Measurements from ENCODE around the gene ZNF423. TPM values are rescaled to one million over a fixed set of nuclear protein-coding genes. Genes with fewer than 3 reads are reported as not detected.

The ZNF423 gene
- total RNA-seq, 3 donors from 2014 or later (not counting 1 experiment from before 2014, with no cell fraction given): not detected

GRCh38 chr16:49664221-49665215 is 191.4 kb downstream of the ZNF423 start:
- no peak for TF ChIP-seq CTCF (IDR thresholded peaks at IDR 0.05)
- Mint-ChIP-seq H3K27me3 (ENCODE audit: low read depth in 2 of 2) (no peaks in the 10 kb centered on the region), H3K27ac (no peak overlapping the region), H3K4me1 (no peaks in the 10 kb centered on the region), H3K36me3 (no peaks in the 10 kb centered on the region), H3K9me3 (no peaks in the 10 kb centered on the region), H3K4me3 (no peak overlapping the region)
- DNase-seq: no peak
- Histone ChIP-seq H3K36me3 (ENCODE audit: control insufficient read depth, insufficient read depth, low read length) (no peaks in the 10 kb centered on the region), H3K4me3 (ENCODE audit: low read length) (no peak overlapping the region), H3K27ac (ENCODE audit: low read length) (no peak overlapping the region), H3K9me3 (ENCODE audit: control insufficient read depth, insufficient read depth, low read length) (no peaks in the 10 kb centered on the region), H3K27me3 (ENCODE audit: control insufficient read depth, insufficient read depth, low read length) (no peaks in the 10 kb centered on the region), H3K4me1 (ENCODE audit: control insufficient read depth, insufficient read depth, low read length) (no peaks in the 10 kb centered on the region)
- WGBS (ENCODE audit: insufficient coverage): 90% methylated on average over 36 of the region's 37 CpGs
- ATAC-seq: no peak
- intact Hi-C loops (cut with micrococcal nuclease): no loop called here

DNA sequence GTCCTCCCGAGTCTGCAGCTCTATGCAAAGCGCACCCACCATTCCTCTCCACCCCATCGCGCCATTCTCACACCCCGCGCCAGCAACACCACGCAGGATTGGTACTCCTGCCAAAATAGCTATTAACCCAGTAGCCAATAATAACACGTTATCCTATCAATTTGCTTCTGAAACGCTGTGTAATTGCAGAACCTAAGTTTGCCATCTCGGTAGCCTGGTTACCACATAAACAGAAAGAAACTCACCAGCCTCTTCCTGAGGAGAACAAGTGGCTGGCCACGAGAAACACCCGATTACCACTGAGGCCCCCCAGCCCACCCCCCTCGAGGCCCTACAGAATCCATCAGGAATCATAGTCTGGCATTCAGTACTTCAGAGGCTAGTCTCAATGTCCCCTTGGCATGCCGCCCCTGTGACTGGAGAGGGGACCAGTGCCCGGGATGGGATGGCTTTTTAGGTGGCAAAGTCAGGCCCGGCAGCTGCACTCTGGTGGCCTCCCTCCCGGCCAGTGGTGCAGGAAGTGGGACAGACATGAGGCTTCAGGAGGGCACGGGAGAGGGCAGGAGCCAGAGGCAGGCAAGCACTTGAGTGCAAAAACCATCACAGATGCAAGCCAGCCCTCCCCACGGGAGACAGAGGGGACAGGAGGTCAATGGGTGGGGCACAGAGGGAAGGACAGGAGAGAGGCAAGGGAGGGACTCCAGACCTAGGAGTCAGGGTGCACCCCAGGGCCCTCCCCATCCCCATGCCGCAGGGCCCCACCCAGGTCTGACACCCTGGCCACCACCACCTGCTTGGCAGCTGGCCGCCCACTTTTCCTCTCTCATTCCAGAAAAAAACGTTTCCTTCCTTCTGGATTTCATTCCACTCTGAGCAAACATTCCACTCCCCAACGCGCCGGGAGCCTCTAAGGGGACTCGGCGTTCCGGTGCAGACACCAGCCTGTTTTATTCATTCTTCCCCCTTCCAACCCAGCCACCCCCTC is 192.5 kb downstream of the ZNF423 start:
- H3K4me3 Mint-ChIP-seq: no peak overlapping the region
- H3K27ac Mint-ChIP-seq: no peak overlapping the region
- Histone ChIP-seq H3K4me3 (ENCODE audit: low read length) (no peak overlapping the region), H3K36me3 (ENCODE audit: control insufficient read depth, insufficient read depth, low read length) (no peaks in the 10 kb centered on the region), H3K4me1 (ENCODE audit: control insufficient read depth, insufficient read depth, low read length) (no peaks in the 10 kb centered on the region), H3K27me3 (ENCODE audit: control insufficient read depth, insufficient read depth, low read length) (no peaks in the 10 kb centered on the region), H3K27ac (ENCODE audit: low read length) (no peak overlapping the region), H3K9me3 (ENCODE audit: control insufficient read depth, insufficient read depth, low read length) (no peaks in the 10 kb centered on the region)
- no peaks in the 10 kb centered on the region for H3K27me3 Mint-ChIP-seq (ENCODE audit: low read depth in 2 of 2)
- H3K36me3 Mint-ChIP-seq: no peaks in the 10 kb centered on the region
- ATAC-seq (no peak), DNase-seq (no peak)
- 67% methylated on average over 28 of the region's 28 CpGs for WGBS (ENCODE audit: insufficient coverage)
- intact Hi-C loops (cut with micrococcal nuclease): no loop called here
- H3K9me3 Mint-ChIP-seq: no peaks in the 10 kb centered on the region
- no peaks in the 10 kb centered on the region for H3K4me1 Mint-ChIP-seq
- TF ChIP-seq CTCF (IDR thresholded peaks at IDR 0.05): no peak

DNA sequence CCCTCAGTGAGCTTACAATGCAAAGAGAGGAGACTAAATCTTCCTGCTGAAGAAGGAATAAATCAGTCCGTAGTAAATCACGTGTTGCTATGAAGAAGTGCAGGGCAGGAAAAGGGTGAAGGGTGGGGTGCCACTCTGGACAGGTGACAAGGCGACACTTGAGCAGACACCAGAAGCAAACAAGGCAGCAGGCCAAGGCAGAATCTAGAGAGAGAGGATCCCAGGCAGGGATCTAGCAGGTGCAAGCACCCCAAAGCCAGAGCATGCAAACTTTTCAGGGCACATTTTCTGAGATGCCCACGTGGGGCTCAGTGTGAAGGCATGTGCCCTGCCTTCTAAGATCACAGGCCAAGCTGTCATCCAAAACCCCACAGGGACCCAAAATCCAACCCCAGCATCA is 193.3 kb downstream of the ZNF423 start:
- intact Hi-C loops (cut with micrococcal nuclease): no loop called here
- no peak for ATAC-seq
- H3K4me3 Mint-ChIP-seq: no peak overlapping the region

More for the DNA sequence above, 193.3 kb downstream of the ZNF423 start:
- H3K4me1 ChIP-seq (ENCODE audit: control insufficient read depth, insufficient read depth, low read length): no peaks in the 10 kb centered on the region
- no peaks in the 10 kb centered on the region for H3K27me3 ChIP-seq (ENCODE audit: control insufficient read depth, insufficient read depth, low read length)
- no peaks in the 10 kb centered on the region for H3K27me3 Mint-ChIP-seq (ENCODE audit: low read depth in 2 of 2)
- no peaks in the 10 kb centered on the region for H3K4me1 Mint-ChIP-seq
- no peaks in the 10 kb centered on the region for H3K36me3 ChIP-seq (ENCODE audit: control insufficient read depth, insufficient read depth, low read length)
- H3K27ac Mint-ChIP-seq: no peak overlapping the region
- TF ChIP-seq CTCF (IDR thresholded peaks at IDR 0.05): no peak
- no peak overlapping the region for H3K4me3 ChIP-seq (ENCODE audit: low read length)
- H3K27ac ChIP-seq (ENCODE audit: low read length): no peak overlapping the region
- no peaks in the 10 kb centered on the region for H3K9me3 ChIP-seq (ENCODE audit: control insufficient read depth, insufficient read depth, low read length)
- no peaks in the 10 kb centered on the region for H3K36me3 Mint-ChIP-seq
- WGBS (ENCODE audit: insufficient coverage): 81% methylated on average over 4 of the region's 4 CpGs
- no peaks in the 10 kb centered on the region for H3K9me3 Mint-ChIP-seq
- DNase-seq: no peak
